ENCODE measurements around the gene ATP10A.

ATP10A gene

GRCh38 chr15:25740383-25741255 lies 122.5 kb downstream of the ATP10A start:
- no peak for DNase-seq (ENCODE audit: low read depth)

GRCh38 chr15:25739687-25740121 lies 123.4 kb downstream of the ATP10A start:
- DNase-seq (ENCODE audit: low read depth) = no peak

GRCh38 chr15:25738171-25738965 lies 124.8 kb downstream of the ATP10A start:
- DNase-seq (ENCODE audit: low read depth) = no peak

GRCh38 chr15:25737218-25737643 lies 125.9 kb downstream of the ATP10A start:
- no peak for DNase-seq (ENCODE audit: low read depth)

GRCh38 chr15:25736461-25736860 lies 126.7 kb downstream of the ATP10A start:
- no peak for DNase-seq (ENCODE audit: low read depth)

GRCh38 chr15:25735550-25736384 lies 127.4 kb downstream of the ATP10A start:
- no peak for DNase-seq (ENCODE audit: low read depth)

- DNase-seq (ENCODE audit: low read depth) = no peak
Measured at GRCh38 chr15:25734680-25735355, 128.3 kb downstream of the ATP10A start.

- DNase-seq (ENCODE audit: low read depth) = no peak
Measured at GRCh38 chr15:25733856-25734679, 129.1 kb downstream of the ATP10A start.

GRCh38 chr15:25733036-25733855 lies 129.9 kb downstream of the ATP10A start:
- no peak for DNase-seq (ENCODE audit: low read depth)

GRCh38 chr15:25732191-25732590 lies 130.9 kb downstream of the ATP10A start:
- no peak for DNase-seq (ENCODE audit: low read depth)

- DNase-seq (ENCODE audit: low read depth) = no peak
Measured at GRCh38 chr15:25731411-25731810, 131.7 kb downstream of the ATP10A start.

GRCh38 chr15:25730918-25731317 lies 132.2 kb downstream of the ATP10A start:
- no peak for DNase-seq (ENCODE audit: low read depth)

- DNase-seq (ENCODE audit: low read depth) = no peak
Measured at GRCh38 chr15:25728816-25729215, 134.3 kb downstream of the ATP10A start.

GRCh38 chr15:25727867-25728600 lies 135.1 kb downstream of the ATP10A start:
- no peak for DNase-seq (ENCODE audit: low read depth)

GRCh38 chr15:25727116-25727515 lies 136.0 kb downstream of the ATP10A start:
- DNase-seq (ENCODE audit: low read depth) = no peak

GRCh38 chr15:25725758-25726157 lies 137.4 kb downstream of the ATP10A start:
- DNase-seq (ENCODE audit: low read depth) = no peak

- no peak for DNase-seq (ENCODE audit: low read depth)
Measured at GRCh38 chr15:25724899-25725298, 138.2 kb downstream of the ATP10A start.

- DNase-seq (ENCODE audit: low read depth) = no peak
Measured at GRCh38 chr15:25721605-25721955, 141.5 kb downstream of the ATP10A start.

Measured in stimulated activated CD8-positive, alpha-beta memory T cell treated with anti-CD3 and anti-CD28 coated beads, Interleukin-15, amount 100 ng/mL, for 24 hours (primary cell).